AG04449 (cell line): Measurements from ENCODE around the gene MIB2.

Experiments
- CTCF ChIA-PET: fragments of 350-600 bp; formaldehyde crosslinking; extraction: SDS; loops from one replicate; lab custom pipeline; 2021; ENCODE audit warnings: antibody characterized with exemption; lab: Yijun Ruan, JAX
- POLR2A ChIA-PET: fragments of 400-600, 350-600 bp; formaldehyde crosslinking; extraction: SDS; loops from one replicate; lab custom pipeline; 2020; ENCODE audit warnings: antibody characterized with exemption, inconsistent platforms; lab: Yijun Ruan, JAX
- DNase-seq: peaks from one replicate; pipeline ENCODE4 v3.0.0-alpha.2; 2010; ENCODE audit warnings: low read depth, low spot score
- H3K4me3 ChIP-seq: 2 replicates; pipeline ENCODE4 v1.5.1; 2011; ENCODE audit warnings: low read depth, mild to moderate bottlenecking, control low read depth, low read length
- CTCF ChIP-seq: IDR thresholded peaks from one replicate; pipeline ENCODE4 v1.5.1; 2011; ENCODE audit warnings: mild to moderate bottlenecking, moderate library complexity, low read length, control low read depth, inconsistent platforms; ENCODE audit not compliant: insufficient read depth; ENCODE audit errors: missing control alignments

MIB2 gene

GRCh38 chr1:1574721-1575537, 40.4 kb upstream of the MIB2 start, which contains the start of gene SSU72:
Gene SSU72 (minus strand): TSS chr1:1574863. CDS start chr1:1574557, 306 bp downstream.
- CTCF ChIA-PET, result no interaction called here
- no peak for TF ChIP-seq CTCF
- peak within 1 kb of the TSS; percentile 98 for H3K4me3 ChIP-seq
- DNase-seq, result peak; percentile 54
- POLR2A ChIA-PET, result no interaction called here

- no peak for DNase-seq
- POLR2A ChIA-PET, result interaction anchor here (0.6 kb wide), 1 partner anchor 192 kb away, joined by 3 read pairs; no protein-coding TSS in a partner anchor
- H3K4me3 ChIP-seq, result no peak overlapping the region
- TF ChIP-seq CTCF, result no peak
- CTCF ChIA-PET, result no interaction called here
These were observed 37.8 kb upstream of the MIB2 start for GRCh38 chr1:1577367-1578011.

GRCh38 chr1:1578371-1578940, 36.8 kb upstream of the MIB2 start:
- TF ChIP-seq CTCF, result no peak
- POLR2A ChIA-PET, result interaction anchor here (0.6 kb wide), 1 partner anchor 193 kb away, joined by 3 read pairs; no protein-coding TSS in a partner anchor
- CTCF ChIA-PET, result no interaction called here
- H3K4me3 ChIP-seq, result no peak overlapping the region
- DNase-seq, result no peak

- ChIA-PET CTCF (no interaction called here), POLR2A (no interaction called here)
- H3K4me3 ChIP-seq, result no peak overlapping the region
- DNase-seq, result no peak
- no peak for TF ChIP-seq CTCF
These were observed 32.5 kb upstream of the MIB2 start for GRCh38 chr1:1582585-1583346.

GRCh38 chr1:1583347-1584010, 31.8 kb upstream of the MIB2 start:
- ChIA-PET CTCF (no interaction called here), POLR2A (no interaction called here)
- no peak for TF ChIP-seq CTCF
- DNase-seq, result no peak
- no peak overlapping the region for H3K4me3 ChIP-seq
